Measurements from ENCODE around the gene C18orf32. TPM values are rescaled to one million over a fixed set of nuclear protein-coding genes. Genes with fewer than 3 reads are reported as not detected.

The C18orf32 gene
- total RNA-seq, 4 donors from 2014 or later: 8.3 to 51.3 (median 26.5) TPM

GRCh38 chr18:49435170-49435569 lies 51.9 kb downstream of the C18orf32 start:
- H3K4me3 ChIP-seq: no peak overlapping the region
- no peak for DNase-seq
- no peak for TF ChIP-seq CTCF (IDR thresholded peaks at IDR 0.05)
- no peak for TF ChIP-seq POLR2A (IDR thresholded peaks at IDR 0.05)
- no peaks in the 10 kb centered on the region for H3K27me3 ChIP-seq
- no peak overlapping the region for H3K27ac ChIP-seq
- H3K36me3 ChIP-seq: no peaks in the 10 kb centered on the region
- peaks cover 0 to 6% (median 0%) of the 10 kb centered on the region in 4 donors for H3K4me1 ChIP-seq
- no peaks in the 10 kb centered on the region for H3K9me3 ChIP-seq

- no peak overlapping the region for H3K27ac ChIP-seq
- no peaks in the 10 kb centered on the region for H3K4me1 ChIP-seq
- DNase-seq: no peak
- no peak for TF ChIP-seq POLR2A (IDR thresholded peaks at IDR 0.05)
- no peak for TF ChIP-seq CTCF (IDR thresholded peaks at IDR 0.05)
- H3K4me3 ChIP-seq: no peak overlapping the region
- no peaks in the 10 kb centered on the region for H3K9me3 ChIP-seq
- no peaks in the 10 kb centered on the region for H3K27me3 ChIP-seq
- H3K36me3 ChIP-seq: peaks cover 0 to 15% (median 0%) of the 10 kb centered on the region in 3 donors
These were observed 54.4 kb downstream of the C18orf32 start for GRCh38 chr18:49432602-49433001.

GRCh38 chr18:49431165-49431962 lies 55.7 kb downstream of the C18orf32 start:
- TF ChIP-seq CTCF (IDR thresholded peaks at IDR 0.05) (no peak), POLR2A (IDR thresholded peaks at IDR 0.05) (no peak)
- H3K9me3 ChIP-seq: no peaks in the 10 kb centered on the region
- H3K4me3 ChIP-seq: no peak overlapping the region
- no peaks in the 10 kb centered on the region for H3K4me1 ChIP-seq
- peaks cover 0 to 15% (median 0%) of the 10 kb centered on the region in 3 donors for H3K36me3 ChIP-seq
- no peak for DNase-seq
- H3K27ac ChIP-seq: no peak overlapping the region
- H3K27me3 ChIP-seq: no peaks in the 10 kb centered on the region

Small RNA genes within 50 kb of the gene (small RNA-seq; reads per million reads assigned to genes)
- gene SNORD58A: 0 reads per million in 2 donors
- 0 reads per million in 2 donors for gene SNORD58C

Other genes starting within 250 kb of the C18orf32 start
- 100 to 1,000 TPM in 1 of 4 donors, 10 to 100 TPM in 3; 36.4 to 134 (median 76.0) TPM for gene DYM, start 26.6 kb downstream of the C18orf32 start, total RNA-seq
- gene RPL17, start 5.2 kb upstream of the C18orf32 start, total RNA-seq: 1,000 to 10,000 TPM in 2 of 4 donors, 100 to 1,000 TPM in 2; 845 to 1,874 (median 991) TPM
- gene LIPG, start 74.8 kb upstream of the C18orf32 start, total RNA-seq: 10 to 100 TPM; 19.3 to 63.5 (median 35.7) TPM

All from Peyer's patch (tissue), 4 donors.